Body of pancreas (tissue), 4 donors: Measurements from ENCODE around the gene ZNF681.

ENCODE experiments used
- CTCF ChIP-seq, 7 experiments: fragments of 450-650 bp in 4 of 7; fragments of 200-600 bp in 3 of 7; sonication (generic) in 3 of 7; IDR thresholded peaks; one replicate each; pipeline ENCODE4 v1.5.1; 2016 to 2019; ENCODE audit warnings: antibody characterized with exemption in 7 of 7
- POLR2A ChIP-seq, 3 donors: fragments of 450-650 bp; IDR thresholded peaks; one replicate each; pipeline ENCODE4 v1.6.1; 2016; ENCODE audit warnings: antibody characterized with exemption in 3 of 3, mild to moderate bottlenecking in 2 of 3

GRCh38 chr19:23764781-23765180 lies 6.1 kb upstream of the ZNF681 start:
- no peak for TF ChIP-seq CTCF (IDR thresholded peaks at IDR 0.05)
- TF ChIP-seq POLR2A (IDR thresholded peaks at IDR 0.05): no peak
